ENCODE data around the gene LTA.

DNA sequence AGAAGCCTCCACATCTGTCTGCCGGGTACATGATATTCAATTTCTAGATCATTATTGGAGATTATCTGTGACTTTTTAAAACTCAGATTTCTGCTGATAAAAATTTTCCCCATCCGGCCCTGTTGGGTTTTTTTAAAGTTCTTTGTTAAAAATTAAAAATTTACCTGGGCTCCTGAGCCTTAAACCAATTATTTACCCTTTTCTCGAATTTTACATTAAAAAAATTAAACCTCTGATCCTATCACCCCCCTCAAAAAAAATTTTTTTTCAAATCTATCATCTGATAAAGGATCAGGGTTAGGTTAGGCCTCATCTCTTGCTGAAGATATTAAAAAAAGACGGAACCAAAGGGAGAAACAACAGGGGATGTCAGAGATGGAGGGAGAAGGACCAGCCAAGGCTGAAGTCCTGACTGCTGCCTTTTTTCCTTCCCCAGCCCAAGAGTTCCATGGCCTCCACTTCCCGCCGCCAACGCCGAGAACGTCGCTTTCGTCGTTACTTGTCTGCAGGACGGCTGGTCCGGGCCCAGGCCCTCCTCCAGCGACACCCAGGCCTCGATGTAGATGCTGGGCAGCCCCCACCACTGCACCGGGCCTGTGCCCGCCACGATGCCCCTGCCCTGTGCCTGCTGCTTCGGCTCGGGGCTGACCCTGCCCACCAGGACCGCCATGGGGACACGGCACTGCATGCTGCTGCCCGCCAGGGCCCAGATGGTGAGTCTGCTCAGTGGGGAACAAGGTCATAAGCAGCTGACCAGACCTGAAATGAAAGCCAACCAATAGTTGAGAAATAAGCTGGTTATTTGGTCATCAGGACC lies 24.2 kb upstream of the LTA start:
- TF ChIP-seq, protein P1, sequence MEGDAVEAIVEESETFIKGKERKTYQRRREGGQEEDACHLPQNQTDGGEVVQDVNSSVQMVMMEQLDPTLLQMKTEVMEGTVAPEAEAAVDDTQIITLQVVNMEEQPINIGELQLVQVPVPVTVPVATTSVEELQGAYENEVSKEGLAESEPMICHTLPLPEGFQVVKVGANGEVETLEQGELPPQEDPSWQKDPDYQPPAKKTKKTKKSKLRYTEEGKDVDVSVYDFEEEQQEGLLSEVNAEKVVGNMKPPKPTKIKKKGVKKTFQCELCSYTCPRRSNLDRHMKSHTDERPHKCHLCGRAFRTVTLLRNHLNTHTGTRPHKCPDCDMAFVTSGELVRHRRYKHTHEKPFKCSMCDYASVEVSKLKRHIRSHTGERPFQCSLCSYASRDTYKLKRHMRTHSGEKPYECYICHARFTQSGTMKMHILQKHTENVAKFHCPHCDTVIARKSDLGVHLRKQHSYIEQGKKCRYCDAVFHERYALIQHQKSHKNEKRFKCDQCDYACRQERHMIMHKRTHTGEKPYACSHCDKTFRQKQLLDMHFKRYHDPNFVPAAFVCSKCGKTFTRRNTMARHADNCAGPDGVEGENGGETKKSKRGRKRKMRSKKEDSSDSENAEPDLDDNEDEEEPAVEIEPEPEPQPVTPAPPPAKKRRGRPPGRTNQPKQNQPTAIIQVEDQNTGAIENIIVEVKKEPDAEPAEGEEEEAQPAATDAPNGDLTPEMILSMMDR (IDR thresholded peaks at IDR 0.05; ENCODE audit: low read depth, low read length) = no peak
- TF ChIP-seq MAX (IDR thresholded peaks at IDR 0.05; ENCODE audit: low read depth, low read length) (no peak), POLR2A (IDR thresholded peaks at IDR 0.05; ENCODE audit: extremely low read depth, insufficient read length) (no peak), MYC (IDR thresholded peaks at IDR 0.05; ENCODE audit: low read depth, low read length) (no peak)

All from NB4 (cell line).